Stimulated activated CD4-positive, alpha-beta T cell treated with anti-CD3 and anti-CD28 coated beads, TNF-alpha, amount 100 ng/mL, for 24 hours (primary cell): ENCODE data around the gene NRG3.

Source experiments
- DNase-seq, 3 experiments: peaks; one replicate each; pipeline ENCODE4 v3.0.0-alpha.2; 2020; ENCODE audit warnings: low read depth in 3 of 3

Gene NRG3

DNA sequence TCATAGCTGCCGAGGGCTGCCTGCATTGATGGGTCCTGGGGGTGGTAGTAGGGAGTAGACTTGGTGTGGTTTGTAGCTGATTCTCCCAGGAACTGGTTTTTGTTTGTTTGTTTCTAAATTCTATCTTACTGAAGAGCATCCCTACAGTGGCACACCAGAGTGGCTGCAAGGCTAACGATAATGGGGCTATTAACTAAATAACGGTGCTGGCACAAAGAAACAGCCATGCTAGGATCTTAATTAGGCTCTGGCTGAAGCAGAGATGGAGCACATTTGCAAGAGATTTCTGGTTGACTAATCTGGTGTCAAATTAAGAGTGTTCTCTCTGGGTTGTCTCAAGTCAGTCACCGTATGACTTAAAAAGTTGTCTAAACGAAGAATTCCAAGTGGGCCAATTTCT, 590.0 kb downstream of the NRG3 start:
- DNase-seq, result no peak

DNA sequence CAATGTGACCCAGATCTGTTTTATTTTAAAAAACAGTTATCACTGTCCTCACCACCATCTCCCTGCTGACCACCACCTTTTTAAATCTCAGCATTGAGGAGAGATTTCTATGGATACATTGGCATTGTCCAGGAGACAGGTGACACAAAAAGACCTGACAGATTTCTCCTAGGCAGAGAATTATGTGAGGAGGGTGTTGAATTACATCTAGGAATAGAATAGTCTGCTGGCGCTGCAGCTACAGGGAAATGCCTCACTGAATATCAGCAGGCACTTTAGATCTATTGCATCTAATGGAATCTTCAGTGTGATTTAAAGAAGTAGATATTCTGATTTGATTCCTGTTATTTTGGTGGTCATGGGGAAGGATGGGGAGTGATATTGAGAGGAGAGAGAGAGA, 593.5 kb downstream of the NRG3 start:
- no peak for DNase-seq

DNA sequence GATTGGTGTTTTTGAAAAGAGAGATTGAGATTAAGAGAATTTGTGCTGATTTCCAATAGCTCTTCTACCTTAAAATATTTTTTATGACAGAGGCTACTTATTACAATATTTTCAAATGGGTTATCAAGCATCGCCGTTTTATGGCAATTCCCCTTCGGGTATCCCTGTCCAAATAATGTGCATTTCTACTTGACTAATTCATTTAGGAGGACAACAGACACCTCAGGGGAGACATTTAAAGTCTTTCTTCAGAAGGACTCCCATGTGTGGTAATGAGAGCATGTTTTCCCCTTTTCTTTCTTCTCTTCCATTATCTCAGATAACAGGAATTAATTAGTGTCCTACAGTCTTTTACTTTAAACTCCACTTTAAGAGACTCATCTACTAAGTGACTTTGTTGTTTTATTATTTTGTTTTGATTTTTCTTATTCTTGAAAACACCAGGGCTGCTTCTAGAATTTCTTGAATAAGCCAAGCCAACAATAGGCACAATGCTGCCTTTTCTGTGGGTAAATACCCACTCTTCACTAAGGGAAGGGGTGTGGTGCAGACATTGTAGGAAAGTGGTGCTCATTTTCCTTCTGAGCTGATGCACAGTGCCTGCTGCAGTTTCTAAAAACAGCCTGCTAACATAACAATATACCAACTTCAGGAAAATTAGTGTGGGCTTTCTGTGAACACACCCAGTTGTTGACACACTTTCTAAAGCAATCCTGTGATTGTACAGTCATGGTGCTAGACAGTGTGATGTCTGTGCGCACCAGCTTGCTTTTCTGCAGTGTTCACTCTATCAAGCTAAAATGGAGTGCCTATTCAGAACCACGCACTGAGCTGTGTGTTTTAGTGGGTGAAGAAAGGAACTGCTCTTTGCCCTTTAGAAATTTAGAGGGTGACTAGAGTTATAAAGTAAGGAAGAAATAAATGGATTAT, 597.7 kb downstream of the NRG3 start:
- DNase-seq, result no peak

DNA sequence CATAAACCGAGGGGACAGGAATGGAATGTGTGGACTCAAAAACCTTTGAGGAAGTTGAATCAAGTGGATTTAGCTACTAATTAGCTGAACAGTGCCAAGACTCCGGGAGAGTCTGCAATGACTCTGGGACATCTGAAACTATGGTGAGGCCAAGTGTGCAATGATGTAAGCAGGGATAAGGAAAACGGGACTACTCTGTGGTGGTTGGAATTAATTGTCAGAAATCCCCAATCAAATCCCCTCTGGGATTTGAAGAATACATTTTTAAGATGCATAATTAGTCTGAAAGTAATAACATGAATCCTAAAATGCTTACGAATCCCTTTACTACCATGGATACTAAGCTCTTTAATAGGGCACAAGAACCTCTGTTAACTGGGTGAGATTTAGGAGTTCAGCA, 602.8 kb downstream of the NRG3 start:
- DNase-seq, result no peak

DNA sequence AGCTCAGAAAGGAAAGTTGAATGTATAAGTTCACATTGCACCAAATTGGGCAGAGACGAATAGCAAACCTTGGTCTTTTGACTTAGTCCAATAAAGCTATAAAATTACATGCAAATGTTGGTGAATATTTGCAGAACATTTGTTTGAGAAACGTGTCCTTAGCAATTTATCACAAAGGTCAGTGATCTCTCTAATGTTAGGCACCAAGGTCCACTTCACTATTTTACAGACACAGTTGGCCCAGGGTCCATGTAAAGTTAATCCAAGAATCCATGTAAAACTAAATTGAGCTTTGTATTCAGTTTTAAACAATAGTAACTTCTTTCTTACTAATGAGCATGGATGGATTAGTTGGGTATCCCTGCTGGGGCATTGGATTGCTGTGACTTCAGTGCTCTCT, 617.7 kb downstream of the NRG3 start:
- DNase-seq, result no peak

DNA sequence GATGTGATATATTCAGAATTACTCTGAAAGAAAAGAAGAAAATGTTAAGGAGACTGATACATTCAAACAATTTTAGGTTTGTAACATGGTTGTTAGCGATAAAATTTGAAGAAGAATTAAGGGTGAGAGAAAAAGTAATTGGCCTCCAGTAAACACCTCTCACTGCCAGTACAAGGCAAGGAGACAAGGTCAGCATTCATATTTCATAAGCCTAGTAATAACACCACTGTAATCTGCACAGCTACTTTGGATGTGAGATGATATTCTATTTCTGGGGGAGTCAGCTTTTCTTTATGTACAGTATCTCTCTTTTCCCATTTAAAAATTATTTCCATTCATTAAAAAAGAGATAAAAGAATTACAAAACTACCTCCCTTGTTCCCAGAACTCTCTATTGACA, 621.1 kb downstream of the NRG3 start:
- no peak for DNase-seq

DNA sequence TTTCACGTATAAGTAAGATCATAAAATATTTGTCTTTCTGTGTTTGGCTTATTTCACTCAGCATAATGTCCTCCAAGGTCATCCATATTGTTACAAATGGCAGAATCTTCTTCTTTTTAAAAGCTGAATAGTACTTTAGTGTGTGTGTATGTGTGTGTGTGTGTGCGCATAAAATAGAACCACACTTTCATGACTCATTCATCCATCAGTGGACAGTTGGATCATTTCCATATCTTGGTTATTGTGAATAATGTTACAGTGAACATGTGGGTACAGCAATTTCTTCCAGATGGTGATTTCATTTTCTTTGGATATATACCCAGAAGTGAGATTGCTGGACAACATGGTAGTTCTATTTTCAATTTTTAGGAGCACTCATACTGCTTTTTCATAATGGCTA, 622.4 kb downstream of the NRG3 start:
- no peak for DNase-seq

DNA sequence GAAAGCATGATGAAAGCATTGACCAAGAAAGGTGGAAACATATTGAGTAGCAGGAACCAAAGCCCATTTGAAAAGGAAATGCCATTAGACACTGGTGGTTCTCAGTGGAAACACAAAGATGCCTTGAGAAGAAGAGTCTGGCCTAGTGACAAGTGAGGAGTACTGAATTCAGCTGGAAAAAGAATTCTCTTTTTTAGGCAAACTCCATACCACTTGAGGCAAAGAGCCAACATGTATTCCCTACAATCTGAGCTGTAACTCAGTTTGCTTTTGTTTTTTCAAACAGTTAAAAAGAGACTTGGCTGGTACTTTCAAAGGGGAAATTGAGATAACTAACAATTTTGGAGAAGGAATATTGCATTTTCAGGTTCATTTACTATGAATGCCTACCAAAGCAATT, 624.0 kb downstream of the NRG3 start:
- DNase-seq, result no peak

DNA sequence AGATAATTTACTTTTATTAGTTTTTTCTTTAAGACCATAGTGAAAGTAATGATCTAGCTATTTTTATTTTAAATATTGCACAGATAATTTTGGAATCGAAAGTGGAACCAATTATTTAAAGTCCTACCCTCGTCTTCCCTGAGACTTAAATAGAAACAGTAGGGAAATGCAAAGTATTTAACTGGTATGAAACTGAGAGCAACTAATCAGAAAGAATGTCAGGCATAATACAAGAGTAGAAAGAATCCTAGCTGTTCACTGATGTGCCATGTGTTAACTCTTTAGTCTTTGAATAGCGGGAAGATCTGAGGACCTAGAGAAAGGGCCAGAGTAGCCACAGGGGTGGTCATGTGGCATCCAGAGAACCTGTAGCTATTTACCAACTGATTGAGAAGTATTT, 630.0 kb downstream of the NRG3 start:
- no peak for DNase-seq

DNA sequence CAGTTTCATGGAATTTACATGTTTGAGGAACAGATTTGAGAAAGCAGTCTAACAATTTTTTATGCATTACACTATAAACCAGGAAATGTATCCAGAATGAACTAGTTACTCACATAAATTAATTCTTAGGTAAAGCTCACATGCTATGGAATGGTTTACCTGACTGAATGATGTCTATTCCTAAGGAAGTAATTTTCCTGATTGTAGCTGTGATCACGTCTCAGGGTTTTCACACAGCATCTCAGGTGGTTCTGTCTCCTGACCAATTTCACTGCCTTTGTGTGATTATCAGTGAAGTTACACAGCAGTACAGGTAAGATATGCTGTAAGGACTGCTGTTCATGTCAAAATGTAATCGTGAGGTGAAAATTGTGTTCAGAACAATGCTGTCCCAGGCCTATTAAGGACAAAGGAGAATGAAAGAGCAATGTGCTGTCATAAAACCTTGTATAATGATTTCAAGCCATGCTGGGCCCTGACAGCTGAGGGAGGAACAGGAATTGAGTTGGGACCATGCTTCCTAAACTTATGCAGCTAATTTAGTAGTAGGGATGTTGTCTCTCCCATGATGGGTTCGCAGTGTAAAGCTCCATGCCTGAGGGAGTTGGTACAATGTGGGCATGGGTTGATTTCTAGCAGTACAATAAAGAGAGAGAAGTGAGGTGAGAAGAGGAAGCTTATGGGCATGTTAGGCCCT, 631.8 kb downstream of the NRG3 start:
- DNase-seq, result no peak

DNA sequence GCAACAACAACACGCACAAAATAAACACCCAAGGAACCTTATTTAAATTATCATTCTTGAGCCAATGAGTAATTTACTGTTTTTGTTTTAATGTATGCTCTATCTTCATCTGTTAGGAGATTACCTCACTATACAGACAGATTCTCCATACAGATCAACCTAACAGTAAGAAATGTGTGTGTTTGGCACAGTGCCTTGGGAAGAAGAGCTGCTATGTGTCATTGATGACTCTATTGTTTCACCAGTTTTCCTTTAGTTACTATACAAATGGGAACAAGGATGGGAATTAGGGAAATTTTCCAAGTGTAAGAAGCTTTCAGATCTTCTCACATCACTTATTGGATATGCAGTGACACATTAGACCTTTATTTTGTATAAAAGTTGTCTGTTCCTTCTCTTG, 640.3 kb downstream of the NRG3 start:
- no peak for DNase-seq

DNA sequence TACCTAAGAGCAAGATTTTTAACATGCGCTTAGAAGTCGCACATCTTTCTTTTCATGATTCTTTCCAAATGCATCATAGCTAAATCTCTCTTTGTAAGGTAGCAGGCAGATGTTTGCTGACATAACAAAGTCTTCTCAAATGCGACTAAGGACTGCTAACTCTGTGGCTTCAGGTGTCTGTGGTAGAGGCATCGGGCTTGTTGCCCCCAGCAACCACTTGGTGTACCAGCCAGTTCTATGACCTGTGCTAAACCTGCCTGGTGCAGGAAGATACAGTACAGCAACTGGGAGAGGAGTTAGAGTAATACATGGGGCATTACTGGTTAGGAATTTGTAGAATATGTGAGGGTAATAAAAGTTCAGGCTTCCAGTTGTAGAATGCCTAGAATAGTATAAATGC, 654.1 kb downstream of the NRG3 start:
- no peak for DNase-seq

DNA sequence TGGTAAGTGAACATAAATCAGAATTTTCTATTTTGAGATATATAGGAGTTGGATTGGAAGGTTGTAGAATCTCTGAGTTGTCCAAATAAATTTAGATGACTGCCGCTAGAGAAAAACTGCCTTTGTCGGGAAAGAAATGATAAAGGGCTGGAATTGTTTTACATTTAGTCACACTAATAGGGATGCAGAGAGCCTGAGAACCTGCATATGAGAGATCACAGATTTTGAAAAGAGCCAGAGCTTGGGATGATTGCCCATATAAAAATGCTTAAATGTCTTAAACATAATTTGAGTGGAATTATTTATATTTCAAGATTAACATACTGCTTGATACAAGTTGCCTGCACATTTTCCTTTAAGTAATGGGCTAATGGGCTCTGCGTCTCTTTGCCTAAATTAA, 660.5 kb downstream of the NRG3 start:
- DNase-seq, result no peak

DNA sequence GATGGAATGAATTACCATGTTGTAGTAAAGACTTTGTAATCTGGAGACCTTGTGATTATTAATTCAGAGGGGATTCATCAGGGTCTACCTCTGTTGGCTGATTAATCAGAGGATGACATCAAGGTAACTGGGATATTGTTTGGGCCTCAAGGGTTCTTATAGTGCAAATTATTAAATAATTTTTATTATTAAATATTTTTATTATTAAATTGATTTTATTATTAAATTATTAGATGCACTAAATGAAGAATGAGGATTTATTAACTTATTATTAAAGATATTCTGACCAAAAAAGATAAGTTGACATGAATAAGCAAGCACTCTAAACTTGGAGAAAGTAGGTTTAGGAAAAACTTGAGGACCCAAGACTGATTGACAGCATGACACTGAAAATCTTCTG, 661.7 kb downstream of the NRG3 start:
- DNase-seq, result no peak

DNA sequence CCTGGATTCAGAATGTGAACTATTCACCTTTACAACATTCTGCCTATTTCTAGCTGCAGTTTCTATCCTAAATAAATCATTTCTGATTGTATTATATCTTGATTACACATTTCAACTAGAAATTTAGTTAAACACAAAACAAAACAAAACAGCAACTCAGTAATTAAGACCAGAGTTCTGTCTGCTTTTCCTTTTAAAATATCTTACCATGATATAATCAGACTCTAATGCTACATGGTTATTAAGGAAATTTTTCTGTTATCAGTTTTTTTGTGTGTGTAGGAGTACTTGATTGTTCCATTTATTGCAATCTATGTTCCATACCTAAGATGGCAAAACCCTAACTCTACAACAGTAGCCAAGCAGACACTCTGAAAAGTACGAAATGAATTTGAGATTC, 663.3 kb downstream of the NRG3 start:
- no peak for DNase-seq

DNA sequence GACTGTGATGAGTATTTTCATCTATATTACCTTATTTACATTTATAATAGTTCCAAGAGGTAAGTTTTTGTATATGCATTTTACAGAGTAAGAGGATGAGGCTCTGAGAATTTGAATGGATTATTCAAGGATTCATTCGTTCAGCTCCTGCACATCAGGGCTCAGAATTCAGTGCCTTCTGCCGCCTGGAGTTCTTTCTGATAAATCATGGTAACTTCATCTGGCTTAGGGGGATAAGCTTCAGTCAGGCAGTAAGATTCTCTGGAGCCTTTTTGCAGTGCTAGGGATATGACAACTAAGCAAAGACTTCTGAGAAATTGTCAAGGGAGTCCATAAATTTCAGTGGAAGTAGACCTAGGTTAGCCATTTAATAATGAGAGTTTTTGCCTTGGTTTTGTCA, 668.6 kb downstream of the NRG3 start:
- DNase-seq, result no peak

DNA sequence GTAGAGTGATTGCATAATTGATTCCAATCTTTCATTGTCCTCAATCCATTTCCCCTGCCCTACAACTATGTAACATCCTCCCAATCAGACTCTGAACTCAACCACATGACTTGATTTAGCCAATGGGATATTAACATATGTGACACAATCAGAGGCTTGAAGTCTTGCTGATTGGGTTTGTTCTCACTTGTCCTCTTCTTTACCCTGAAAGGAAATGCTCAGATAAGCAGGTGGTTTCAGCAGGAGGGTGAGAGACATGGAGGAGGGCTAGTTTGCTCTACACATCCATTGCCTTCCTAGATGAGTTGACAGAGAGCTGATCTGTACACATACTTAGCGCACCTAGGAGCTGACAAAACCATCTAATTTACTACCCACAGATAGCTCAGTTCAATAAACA, 669.4 kb downstream of the NRG3 start:
- no peak for DNase-seq

DNA sequence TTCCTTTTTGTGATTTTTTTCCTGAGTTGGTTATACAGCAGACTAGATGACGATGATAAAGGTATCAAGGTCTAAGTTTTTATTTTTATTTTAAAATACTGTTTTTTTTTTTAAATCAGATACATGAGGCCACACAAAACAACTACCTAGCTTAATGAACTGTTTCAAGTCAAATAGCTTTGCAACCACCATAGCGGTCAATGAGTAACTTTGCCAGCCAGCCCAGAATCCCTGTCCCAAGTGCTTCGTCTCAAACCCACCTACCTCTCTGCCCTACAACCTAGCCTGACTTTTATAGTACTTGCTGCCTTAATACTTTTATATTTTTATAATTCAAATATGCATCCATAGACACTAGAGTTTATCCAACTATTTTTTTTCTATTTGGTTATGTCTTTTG, 676.5 kb downstream of the NRG3 start:
- no peak for DNase-seq

DNA sequence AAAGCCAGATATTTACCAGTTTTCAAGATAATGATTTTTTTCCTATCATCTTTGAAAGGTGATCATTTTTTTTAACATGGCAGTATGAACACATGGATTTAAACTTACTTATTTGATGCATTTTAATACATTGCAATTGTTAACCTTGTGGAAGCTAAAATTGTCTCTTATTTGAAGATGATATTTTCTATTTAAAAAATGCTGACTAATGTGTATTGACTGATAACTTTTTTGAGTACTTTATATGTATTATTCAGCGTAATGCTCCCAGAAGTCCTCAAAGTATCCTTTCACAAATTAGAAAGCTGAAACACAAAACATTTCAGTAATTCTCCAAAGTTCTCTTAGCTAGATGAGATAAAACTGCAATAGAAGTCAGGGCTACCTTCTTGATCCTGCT, 677.3 kb downstream of the NRG3 start:
- DNase-seq, result no peak

DNA sequence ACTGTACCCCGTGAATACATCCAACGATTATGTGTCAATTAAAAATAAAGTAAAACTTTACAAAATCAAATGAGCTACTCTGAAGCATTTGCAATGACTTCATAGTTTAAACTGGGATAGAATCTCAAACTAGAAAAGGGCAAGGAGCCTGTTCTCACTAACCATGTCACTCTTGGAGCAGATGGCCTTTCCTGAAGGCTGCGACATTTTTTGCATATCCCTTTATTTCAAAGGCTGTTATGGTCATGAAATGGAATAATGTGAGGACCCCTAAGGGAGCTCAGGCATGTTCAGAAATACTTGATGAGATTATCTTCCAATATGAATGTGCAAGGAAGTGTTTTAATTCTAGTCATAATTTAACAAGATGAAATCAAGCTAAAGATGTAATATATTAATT, 679.4 kb downstream of the NRG3 start:
- no peak for DNase-seq

DNA sequence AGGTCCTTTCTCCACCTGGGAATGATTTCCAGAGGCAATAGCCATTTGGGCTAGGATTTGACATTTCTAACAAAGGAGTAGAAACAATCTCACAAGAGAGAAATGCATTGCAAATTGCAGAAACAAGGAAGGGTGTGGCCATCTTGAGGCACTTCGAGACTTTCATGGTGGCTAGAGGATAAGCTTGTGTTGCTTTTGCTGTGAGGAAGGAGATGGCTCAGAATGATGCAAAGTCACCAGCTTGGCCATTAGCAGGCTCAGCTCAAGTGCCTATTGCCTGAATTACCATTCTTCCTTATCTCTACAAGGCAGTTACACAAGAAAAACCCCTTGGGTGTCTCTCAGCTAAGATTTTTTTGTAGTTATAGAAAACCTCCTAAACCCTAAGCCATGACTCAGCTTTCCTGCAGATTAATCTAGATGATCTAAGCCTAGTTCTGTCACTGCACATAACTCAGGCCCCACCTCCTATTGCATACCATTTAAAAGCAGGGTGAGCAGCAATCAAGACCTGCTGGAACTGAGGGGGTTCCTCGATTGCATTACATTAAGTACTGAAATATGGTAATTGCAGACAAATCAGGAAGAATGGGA, 683.1 kb downstream of the NRG3 start:
- DNase-seq, result no peak

DNA sequence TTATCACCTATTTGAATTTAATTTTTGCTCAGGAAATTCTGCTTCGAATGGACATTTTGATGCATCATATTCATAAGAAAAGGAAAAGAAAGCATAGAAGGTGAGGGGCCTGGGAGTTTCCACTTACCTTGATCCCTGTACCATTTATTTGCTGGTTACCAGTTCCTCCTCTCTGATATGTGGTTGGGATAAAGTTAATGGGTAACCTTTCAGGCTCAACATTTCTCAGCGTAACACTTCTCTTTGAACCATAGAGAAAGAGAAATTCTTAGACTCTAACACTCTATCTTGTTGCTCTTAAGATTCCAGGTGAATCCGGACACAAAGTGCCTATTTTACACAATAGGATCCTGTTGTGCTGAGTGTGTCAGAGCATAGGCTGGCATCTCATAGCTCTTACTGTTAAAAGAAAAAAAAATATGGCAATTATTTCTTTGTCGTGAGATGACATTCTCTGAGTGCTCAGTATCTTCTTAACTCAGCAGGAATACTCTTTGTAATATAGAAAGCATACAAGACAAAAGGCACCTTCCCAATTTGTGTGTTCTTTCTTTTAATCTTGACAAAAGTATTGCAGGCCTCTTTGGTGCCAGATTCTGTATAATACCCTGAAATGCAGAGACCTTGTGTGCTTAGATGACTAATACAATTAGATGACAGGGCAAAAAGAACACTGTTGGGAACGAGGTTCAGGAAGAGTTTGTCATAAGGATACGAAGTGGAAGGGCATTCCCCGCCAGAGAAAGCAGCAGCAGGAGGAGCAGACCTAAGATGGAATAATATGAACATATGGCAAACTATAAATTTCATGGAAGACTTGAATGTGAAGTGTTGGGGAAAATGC, 689.6 kb downstream of the NRG3 start:
- DNase-seq, result no peak
